HEK293T (cell line): ENCODE data around the gene NUAK1.

Experiments used
- CTCF ChIA-PET: fragments of 350-600 bp; formaldehyde crosslinking; extraction: SDS; loops from one replicate; lab custom pipeline; 2021; ENCODE audit warnings: antibody characterized with exemption, inconsistent platforms; lab: Yijun Ruan, JAX
- POLR2A ChIA-PET: fragments of 350-600 bp; formaldehyde crosslinking; extraction: SDS; loops from one replicate; lab custom pipeline; 2020; ENCODE audit warnings: antibody characterized with exemption, inconsistent platforms; lab: Yijun Ruan, JAX
- DNase-seq: peaks from one replicate; pipeline ENCODE4 v3.0.0; 2012; ENCODE audit warnings: mixed read lengths; ENCODE audit errors: extremely low spot score
- ARNT ChIP-seq: fragments of 450-650 bp; IDR thresholded peaks from 2 replicates; pipeline ENCODE4 v1.6.1; 2017; ENCODE audit warnings: mild to moderate bottlenecking
- BHLHE40 ChIP-seq: fragments of 450-650 bp; IDR thresholded peaks from 2 replicates; pipeline ENCODE4 v1.6.1; 2016; ENCODE audit warnings: mild to moderate bottlenecking, moderate library complexity, borderline replicate concordance
- CTBP1 ChIP-seq: fragments of 450-650 bp; IDR thresholded peaks from 2 replicates; pipeline ENCODE4 v1.6.1; 2016; ENCODE audit warnings: borderline replicate concordance
- ELF4 ChIP-seq: fragments of 450-650 bp; IDR thresholded peaks from 2 replicates; pipeline ENCODE4 v1.6.1; 2017; ENCODE audit warnings: antibody characterized with exemption
- FOXA1 ChIP-seq: fragments of 450-650 bp; IDR thresholded peaks from 2 replicates; pipeline ENCODE4 v1.6.1; 2016; ENCODE audit warnings: mild to moderate bottlenecking
- FOXK2 ChIP-seq: fragments of 450-650 bp; IDR thresholded peaks from 2 replicates; pipeline ENCODE4 v1.6.1; 2016; ENCODE audit warnings: mild to moderate bottlenecking
- FOXM1 ChIP-seq: fragments of 450-650 bp; IDR thresholded peaks from 2 replicates; pipeline ENCODE4 v1.6.1; 2017; ENCODE audit warnings: mild to moderate bottlenecking, borderline replicate concordance
- HDGF ChIP-seq: fragments of 450-650 bp; IDR thresholded peaks from 2 replicates; pipeline ENCODE4 v1.6.1; 2017; ENCODE audit warnings: antibody characterized with exemption, borderline replicate concordance
- L3MBTL2 ChIP-seq: fragments of 450-650 bp; conservative IDR thresholded peaks from 2 replicates; pipeline ENCODE4 v1.6.1; 2016; ENCODE audit warnings: mild to moderate bottlenecking
- LEF1 ChIP-seq: fragments of 450-650 bp; IDR thresholded peaks from 2 replicates; pipeline ENCODE4 v1.6.1; 2017; ENCODE audit warnings: mild to moderate bottlenecking, borderline replicate concordance
- NFRKB ChIP-seq: fragments of 450-650 bp; IDR thresholded peaks from 2 replicates; pipeline ENCODE4 v1.6.1; 2016; ENCODE audit warnings: mild to moderate bottlenecking, moderate library complexity
- PKNOX1 ChIP-seq: fragments of 450-650 bp; IDR thresholded peaks from 2 replicates; pipeline ENCODE4 v1.6.1; 2016
- SP1 ChIP-seq: fragments of 450-650 bp; IDR thresholded peaks from 2 replicates; pipeline ENCODE4 v1.6.1; 2017
- SUZ12 ChIP-seq: fragments of 450-650 bp; IDR thresholded peaks from 2 replicates; pipeline ENCODE4 v1.6.1; 2016; ENCODE audit warnings: mild to moderate bottlenecking
- TARDBP ChIP-seq: fragments of 450-650 bp; IDR thresholded peaks from 2 replicates; pipeline ENCODE4 v1.6.1; 2016
- ZNF384 ChIP-seq: fragments of 450-650 bp; IDR thresholded peaks from 2 replicates; pipeline ENCODE4 v1.6.1; 2016

The NUAK1 gene

DNA sequence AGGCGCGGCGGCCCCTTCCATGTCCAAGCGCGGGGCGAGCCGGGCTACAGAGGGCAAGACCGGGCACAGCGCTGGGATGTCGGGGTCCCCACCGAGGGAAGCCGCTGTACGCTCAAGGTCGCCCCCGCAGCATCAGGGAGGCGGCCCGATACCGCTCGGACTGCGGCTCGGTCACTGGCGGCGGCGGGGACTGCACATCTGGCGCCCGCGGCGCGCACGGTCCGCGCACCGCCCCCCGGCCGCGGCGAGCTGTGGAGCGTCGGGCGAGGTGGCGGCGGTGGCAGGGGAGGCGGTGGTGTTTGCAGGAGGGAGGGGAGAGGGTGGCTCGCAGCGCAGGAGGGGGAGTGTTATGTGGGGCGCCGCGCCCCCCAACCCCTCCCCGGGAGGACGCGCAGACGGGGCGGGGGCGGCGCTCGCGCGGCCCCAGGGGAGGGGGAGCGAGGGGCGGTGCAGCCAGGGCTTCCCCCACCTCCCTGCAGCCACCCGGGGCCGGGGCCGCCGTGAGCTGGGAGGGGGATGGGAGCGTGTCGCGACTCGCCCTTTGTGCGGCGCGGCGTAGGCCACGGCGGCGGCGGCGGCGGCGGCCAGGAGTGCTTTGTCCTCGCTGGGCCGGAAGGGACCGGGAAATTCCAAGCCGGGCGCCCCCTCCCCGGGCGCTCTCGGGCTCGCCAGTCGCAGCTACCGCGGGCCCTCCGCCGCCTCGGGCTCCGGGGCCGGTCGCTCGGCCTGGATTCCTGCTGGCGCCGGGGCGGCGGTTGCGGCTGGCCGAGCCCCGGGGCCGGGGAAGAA is at the start of gene NUAK1:
NUAK1 (minus strand) TSS at position 322 of the 789 bp plus-strand sequence; CDS start at position 21, 301 bp downstream.
- ChIA-PET POLR2A (interaction anchor here (0.8 to 2.2 kb wide), 11 partner anchors 9 to 434 kb away, joined by 3 to 7 read pairs (median 4); no protein-coding TSS in a partner anchor), CTCF (interaction anchor here (2.4 kb wide), 1 partner anchor 10 kb away, joined by 7 read pairs; no protein-coding TSS in a partner anchor)
- TF ChIP-seq BHLHE40 (no peak), SUZ12 (no peak), SP1 (no peak), HDGF (no peak), ELF4 (no peak), FOXA1 (no peak), ARNT (no peak), ZNF384 (no peak), PKNOX1 (no peak), NFRKB (no peak), FOXK2 (no peak)
- peak; percentile 61 for DNase-seq

DNA sequence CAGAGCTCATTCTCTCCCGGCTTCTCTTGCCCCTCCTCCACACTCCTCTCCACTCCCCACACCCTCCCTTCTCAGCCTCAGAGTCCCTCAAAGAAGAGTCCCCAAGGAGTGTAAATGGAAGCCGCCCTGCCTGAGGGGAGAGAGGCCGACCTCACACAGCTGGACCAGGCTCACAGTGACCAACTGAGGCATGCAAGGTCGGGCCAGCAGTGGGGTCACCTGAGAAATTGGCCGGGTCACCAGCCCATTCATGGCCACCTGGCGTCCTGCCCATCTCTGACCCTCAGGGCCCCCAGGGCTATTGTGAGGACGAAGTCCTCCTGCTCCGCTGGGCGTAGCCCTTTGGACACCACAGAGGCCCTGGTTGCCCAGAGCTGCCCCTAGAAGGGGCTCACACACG is 49.5 kb upstream of the NUAK1 start:
- ChIA-PET POLR2A (no interaction called here), CTCF (no interaction called here)
- TF ChIP-seq ARNT, result no peak
- TF ChIP-seq PKNOX1, result no peak
- DNase-seq, result no peak

- no peak for DNase-seq
- ChIA-PET CTCF (no interaction called here), POLR2A (no interaction called here)
- no peak for TF ChIP-seq FOXA1
- no peak for TF ChIP-seq BHLHE40
- TF ChIP-seq LEF1, result no peak
- no peak for TF ChIP-seq ZNF384
- TF ChIP-seq ARNT, result no peak
- no peak for TF ChIP-seq TARDBP
- TF ChIP-seq L3MBTL2, result no peak
- no peak for TF ChIP-seq SP1
- no peak for TF ChIP-seq PKNOX1
- no peak for TF ChIP-seq FOXK2
- no peak for TF ChIP-seq SUZ12
- no peak for TF ChIP-seq NFRKB
- TF ChIP-seq ELF4, result no peak
These were observed 49.1 kb upstream of the NUAK1 start for GRCh38 chr12:106187842-106188241.

DNA sequence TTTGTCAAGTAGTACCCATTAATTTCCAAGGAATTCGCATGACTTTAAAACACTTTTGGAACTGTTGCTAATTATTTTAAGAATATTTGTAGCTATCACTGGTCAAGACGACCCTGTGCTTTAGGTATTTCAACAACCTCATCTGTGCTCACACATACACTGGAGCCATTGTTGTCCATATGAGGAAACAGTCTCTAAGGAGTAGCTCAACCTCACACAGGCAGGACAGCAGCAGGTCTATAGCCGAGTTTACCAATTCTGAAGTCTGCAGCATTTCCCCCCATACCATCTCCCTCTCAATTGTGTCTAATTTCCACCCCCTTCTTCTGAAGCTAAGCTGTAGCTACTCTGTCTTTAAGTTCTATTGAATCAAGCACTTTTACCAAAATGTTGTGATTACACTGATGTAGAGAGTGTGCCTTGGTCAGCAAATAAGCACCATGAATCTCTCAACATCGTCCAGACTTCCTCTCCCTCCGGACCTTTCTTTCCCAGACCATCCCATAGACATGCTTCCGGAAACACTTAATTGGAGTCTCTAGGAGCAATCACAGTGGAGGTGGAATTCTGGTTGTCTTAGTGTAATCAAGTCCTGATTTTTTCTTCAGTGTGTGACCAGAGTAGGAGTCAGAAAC is 48.5 kb upstream of the NUAK1 start:
- no peak for DNase-seq
- ChIA-PET POLR2A (no interaction called here), CTCF (interaction anchor here (1.0 kb wide), 1 partner anchor 51 kb away, joined by 3 read pairs; no protein-coding TSS in a partner anchor)
- TF ChIP-seq FOXK2 (no peak), ARNT (no peak), ZNF384 (no peak), TARDBP (no peak), L3MBTL2 (no peak), PKNOX1 (no peak), SP1 (no peak)

- POLR2A ChIA-PET, result no interaction called here
- TF ChIP-seq ZNF384, result no peak
- no peak for TF ChIP-seq LEF1
- TF ChIP-seq CTBP1, result no peak
- no peak for TF ChIP-seq L3MBTL2
- no peak for TF ChIP-seq SP1
- no peak for TF ChIP-seq FOXA1
- TF ChIP-seq SUZ12, result no peak
- no peak for TF ChIP-seq PKNOX1
- no peak for TF ChIP-seq NFRKB
- TF ChIP-seq TARDBP, result no peak
- no peak for TF ChIP-seq FOXM1
- TF ChIP-seq BHLHE40, result no peak
- CTCF ChIA-PET, result interaction anchor here (0.5 to 0.6 kb wide), 2 partner anchors 42 to 763 kb away, joined by 3 to 7 read pairs; no protein-coding TSS in a partner anchor
- DNase-seq, result no peak
These were observed 45.0 kb upstream of the NUAK1 start for GRCh38 chr12:106183735-106184134.
